Activated CD8-positive, alpha-beta memory T cell treated with anti-CD3 and anti-CD28 coated beads for 24 hours (primary cell): ENCODE measurements around the gene EWSR1.

ENCODE experiments used
- DNase-seq: peaks from one replicate; pipeline ENCODE4 v3.0.0-alpha.2; 2020

Gene EWSR1

DNA sequence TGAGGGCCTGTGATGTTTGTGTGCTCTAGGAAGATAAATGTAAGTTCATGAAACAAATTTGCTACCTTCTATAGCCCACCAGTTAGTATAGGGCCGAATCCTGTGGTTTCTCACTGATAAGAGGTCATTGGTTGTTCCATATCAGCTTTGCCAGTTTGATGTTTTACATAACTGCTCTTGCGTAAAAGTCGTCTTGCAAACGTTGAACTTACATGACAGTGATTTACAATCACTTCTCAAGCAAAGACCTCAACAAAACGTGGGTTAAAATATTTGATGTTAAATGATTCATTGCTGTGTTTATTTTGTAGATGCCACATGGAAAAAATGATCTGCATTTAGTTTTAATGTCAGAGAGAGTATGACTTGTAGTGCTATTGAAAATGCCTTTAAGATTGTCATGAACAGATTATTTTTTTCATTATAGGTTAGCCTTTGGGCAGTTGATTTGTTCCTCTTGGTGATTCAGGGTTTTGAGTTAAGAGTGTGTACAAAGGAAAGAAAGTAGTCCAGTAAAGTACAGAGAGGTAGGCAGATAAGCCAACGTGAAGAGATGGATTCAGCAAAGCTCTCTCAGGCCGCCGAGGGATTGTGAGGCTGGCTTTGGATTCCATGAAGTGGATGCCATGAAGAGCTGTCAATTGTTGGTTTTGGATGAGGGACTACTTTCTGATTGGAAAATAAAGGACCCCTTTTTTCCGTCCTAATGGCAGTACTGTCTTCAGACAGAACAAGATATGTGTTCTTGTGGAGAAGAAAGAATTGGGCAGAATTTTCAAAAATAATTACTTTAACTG lies 2.6 kb downstream of the EWSR1 start:
- DNase-seq, result no peak

DNA sequence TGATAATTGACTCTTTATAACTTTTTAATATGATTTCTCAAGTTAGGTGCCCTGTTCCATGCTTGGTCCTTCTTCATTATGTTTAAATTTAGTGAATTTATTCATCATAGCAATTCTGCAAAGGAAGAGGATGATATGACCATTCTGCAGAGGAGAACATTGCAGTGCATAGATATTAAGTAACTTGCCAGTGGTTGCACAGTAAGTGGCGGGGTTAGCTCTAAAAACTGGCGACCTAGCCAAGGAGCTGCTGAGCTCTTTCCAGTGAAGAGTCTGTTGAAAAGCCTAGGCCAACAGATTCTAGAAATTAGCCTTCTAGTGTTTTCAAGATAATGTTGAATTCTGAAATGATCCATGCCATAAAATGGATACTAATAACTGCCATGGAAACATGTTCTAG lies 4.6 kb downstream of the EWSR1 start:
- DNase-seq, result no peak

DNA sequence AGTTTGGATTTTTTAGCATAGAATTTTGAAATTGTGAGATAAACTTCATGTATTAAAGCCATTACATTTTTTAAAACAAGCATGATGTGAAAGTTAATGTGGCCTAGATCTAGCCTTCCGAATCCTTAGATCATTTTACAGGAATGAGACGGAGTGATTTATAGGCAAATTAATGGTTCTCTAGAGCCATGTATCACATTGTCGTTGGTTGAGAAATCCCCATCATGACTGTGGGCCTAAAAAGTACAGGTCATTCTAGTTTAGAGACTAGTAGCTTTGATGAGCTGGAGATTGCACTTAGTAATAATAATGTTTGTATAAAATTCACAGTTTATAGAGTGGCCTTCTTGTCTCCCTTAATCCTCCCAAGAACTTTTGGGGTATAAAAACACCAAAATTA lies 7.1 kb downstream of the EWSR1 start:
- no peak for DNase-seq

DNA sequence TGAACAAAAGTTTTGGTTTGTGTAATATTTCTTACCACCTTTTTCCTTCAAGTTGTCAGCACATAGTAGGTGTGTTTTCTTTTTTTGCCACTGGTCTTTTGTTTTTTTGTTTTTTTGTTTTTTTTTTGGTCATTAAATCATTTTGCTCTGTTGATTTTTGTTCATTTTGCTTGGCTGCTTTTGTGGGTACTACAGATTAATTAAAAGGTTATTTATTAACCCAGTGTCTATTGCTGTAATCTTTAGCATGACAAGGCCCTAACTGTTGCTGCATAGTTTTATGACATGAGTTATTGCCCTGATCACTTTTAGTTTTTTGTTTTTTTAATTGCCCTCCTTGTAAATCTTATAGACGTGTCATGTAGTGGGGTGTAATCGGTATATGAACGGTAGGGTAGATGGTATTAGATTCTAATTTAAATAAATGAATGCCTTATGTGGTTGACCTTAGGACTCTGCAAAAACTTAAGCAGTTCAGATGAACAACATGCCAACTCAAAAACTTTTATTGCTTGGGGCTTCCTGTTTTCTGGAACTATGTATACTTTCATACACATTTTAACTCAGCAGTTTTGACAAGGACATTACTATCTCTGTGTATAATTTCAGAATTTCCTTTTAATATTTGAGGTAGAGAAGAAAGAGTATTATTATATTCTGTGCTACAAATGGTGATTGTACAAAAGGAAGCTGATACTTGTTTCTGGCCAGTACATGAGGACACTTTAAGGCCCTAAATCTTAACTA lies 7.9 kb downstream of the EWSR1 start:
- DNase-seq, result no peak

DNA sequence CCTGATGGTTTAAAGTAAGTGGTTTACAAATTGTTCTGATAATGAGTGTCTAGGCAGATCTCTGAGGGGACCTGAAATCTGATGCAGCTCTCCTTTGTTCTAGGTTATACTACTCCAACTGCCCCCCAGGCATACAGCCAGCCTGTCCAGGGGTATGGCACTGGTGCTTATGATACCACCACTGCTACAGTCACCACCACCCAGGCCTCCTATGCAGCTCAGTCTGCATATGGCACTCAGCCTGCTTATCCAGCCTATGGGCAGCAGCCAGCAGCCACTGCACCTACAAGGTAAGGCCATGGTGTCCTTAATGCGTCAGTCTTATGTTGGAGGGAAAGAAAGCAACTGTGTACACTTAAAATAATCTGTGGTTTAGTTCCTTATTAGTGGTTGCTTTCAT lies 9.9 kb downstream of the EWSR1 start:
- peak; percentile 44 for DNase-seq

DNA sequence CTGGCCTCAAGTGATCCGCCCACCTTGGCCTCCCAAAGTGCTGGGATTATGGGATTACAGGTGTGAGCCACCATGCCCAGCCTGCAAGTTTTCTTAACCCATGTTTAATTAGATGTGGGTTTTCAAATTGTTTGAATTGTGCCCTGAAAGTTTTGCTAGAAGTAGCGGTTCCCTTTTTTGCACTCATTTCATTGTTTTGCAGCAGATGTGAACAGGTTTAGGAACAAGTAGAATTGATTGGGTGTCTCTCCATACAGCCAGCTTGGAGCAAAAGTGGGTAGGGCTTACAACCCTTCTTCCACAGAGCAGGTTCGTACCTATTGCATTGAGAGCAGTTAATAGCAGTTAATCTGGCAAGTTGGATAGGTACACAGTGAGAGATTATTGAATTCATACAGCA lies 16.1 kb downstream of the EWSR1 start:
- no peak for DNase-seq

DNA sequence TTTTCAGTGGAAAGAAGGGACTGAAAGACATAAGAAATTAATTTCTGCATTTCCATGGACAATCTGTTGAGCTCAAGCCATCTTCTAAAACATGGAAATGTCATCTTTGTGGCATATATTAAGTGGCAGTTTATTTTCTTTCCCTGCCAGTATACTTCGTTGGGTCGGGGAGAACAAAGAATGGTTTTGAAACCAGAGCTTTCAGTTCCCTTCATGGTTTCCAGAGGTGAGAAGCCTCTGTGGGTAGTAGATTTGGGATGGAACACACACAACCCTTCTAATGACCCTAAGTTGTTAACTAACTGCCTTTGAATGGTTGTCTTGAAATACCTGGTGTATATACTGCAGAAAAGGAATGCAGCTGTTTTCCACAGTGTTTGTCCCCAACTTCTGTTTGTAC lies 20.8 kb downstream of the EWSR1 start:
- DNase-seq, result no peak

DNA sequence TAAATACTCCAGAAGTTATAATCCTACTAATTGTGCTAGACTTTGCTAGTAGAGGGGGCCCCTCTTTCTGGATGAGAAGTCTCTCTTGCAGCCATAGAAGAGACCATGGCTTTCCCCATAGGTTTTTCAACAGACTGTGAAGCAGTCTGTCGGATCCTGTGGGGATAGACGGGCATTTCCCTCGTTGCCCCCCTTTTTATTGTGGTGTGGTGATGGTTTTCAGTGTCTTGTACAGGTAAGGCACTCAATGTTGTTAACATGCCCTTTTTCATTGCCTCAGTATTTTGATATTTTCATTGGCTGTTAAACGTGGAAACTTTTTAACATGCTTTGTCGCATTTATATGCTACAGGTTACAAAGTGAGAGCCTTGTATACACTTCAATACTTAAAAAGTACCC lies 22.0 kb downstream of the EWSR1 start:
- no peak for DNase-seq

DNA sequence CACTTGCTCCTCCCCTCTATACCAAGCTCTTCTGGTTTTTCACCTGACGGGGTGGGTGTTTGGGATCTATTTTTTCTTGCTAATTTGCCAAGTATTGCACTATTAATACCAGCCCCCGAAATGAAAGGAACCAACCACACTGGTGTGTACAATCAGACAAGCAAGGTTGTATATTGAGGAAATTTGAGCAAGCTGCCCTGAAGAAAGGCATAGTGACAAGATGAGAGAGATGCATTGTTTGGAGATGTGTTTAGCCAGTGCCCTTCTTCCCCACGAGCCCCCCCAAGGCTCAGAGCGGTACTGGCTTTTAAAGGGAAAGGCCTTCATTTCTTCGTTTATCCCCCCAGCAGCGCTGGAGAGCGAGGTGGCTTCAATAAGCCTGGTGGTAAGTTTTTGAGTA lies 23.1 kb downstream of the EWSR1 start:
- DNase-seq, result no peak

DNA sequence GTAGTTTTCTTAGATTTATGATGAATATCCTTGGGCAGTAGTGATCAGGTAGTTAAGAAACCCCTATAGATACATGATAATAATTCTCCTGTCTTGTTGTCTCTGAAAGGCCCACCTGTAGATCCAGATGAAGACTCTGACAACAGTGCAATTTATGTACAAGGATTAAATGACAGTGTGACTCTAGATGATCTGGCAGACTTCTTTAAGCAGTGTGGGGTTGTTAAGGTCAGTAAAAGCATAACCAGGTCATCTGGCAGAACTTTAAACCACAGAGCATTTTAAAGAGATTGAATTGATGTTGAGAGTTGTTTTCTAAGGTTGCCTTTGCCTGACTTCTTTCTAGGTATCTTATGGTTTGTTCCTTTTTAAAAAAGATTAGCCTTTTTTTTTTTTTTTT lies 24.3 kb downstream of the EWSR1 start:
- DNase-seq, result no peak

DNA sequence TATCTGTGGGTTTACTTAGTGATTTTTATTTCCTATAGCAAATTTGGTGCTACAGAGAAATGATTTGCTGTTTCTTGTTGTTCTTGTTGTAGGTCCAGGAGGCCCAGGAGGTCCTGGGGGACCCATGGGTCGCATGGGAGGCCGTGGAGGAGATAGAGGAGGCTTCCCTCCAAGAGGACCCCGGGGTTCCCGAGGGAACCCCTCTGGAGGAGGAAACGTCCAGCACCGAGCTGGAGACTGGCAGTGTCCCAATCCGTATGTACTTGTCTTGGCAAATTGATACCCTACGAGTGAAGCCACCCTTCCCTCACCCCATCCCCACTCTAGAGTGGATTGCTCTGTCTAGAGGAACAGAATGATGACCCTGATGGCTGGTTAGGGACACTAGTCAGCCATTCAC lies 30.6 kb downstream of the EWSR1 start:
- DNase-seq, result peak; percentile 44

DNA sequence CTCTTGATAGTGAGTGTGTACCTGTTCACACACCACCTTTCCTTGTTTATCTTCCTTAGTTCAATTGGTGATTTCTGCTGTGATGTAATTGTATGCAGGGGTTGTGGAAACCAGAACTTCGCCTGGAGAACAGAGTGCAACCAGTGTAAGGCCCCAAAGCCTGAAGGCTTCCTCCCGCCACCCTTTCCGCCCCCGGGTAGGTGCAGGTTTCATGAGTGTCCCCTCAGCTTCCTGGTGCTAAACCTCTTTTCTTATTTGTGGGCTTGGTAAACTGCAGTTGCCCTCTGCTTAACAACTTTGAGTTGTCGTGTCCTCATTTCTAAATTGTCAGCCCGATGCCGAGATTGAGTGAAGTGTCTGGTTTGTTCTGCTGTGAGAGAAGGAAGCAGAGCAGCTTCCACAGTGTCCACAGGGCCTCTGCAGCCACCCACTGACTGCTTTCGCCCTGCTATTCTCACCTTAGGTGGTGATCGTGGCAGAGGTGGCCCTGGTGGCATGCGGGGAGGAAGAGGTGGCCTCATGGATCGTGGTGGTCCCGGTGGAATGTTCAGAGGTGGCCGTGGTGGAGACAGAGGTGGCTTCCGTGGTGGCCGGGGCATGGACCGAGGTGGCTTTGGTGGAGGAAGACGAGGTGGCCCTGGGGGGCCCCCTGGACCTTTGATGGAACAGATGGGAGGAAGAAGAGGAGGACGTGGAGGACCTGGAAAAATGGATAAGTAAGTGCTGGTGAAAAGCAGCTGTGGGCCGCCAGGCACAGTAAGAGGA lies 31.2 kb downstream of the EWSR1 start:
- peak; percentile 51 for DNase-seq

DNA sequence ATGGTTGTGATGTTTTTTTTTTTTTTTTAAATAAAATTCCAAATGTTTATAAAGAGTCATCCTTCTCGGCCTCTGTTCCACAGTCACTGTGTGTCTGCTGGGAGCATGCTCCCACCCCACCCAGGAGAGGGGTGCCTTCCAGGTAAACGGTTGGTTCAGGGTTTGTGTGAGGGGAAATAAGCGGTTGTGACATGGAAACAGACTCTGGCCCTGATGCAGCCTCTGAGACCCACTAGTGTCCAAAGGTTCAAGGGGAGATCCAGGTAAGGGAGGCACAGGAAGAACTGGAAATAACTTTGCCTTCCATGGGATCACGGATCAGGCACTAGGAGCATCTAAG lies 32.4 kb downstream of the EWSR1 start:
- peak; percentile 51 for DNase-seq

DNA sequence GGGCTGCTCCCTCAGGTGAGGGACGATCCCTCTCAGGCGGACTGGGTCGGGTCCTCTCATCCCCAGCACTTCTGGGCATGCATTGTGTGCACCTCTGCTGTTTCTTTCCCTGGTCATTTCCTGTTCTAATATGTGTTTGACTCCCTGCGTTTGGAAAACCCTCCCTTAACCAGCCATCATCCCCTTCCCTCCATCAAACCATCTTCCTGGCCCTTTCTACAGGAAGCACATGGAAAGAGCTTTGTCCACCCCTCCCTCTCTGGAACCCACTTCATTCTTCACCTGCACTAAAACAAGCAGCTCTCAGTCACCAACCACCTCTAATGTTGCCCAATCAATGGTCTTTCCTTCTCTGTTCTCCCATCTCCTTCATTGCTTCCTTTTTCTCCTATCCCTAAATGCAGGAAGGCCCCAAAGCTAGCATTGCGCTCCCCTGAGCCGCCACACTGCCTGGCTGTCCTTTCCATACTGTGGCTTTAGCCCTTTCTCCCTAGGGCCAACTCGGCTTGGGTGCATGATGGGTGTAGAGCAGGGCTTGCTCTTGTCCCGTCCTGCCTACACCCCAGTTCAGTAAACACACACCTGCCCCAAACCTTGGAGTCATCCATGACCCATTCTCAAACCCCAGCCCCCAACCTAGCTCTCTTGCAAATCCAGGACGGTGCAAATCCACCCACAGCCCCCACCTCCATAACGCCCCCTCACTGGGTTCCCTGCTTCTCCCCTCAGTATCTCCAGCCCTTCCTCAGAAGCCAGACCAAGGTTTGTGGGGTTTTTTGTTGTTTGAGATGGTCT lies 32.9 kb downstream of the EWSR1 start:
- no peak for DNase-seq

DNA sequence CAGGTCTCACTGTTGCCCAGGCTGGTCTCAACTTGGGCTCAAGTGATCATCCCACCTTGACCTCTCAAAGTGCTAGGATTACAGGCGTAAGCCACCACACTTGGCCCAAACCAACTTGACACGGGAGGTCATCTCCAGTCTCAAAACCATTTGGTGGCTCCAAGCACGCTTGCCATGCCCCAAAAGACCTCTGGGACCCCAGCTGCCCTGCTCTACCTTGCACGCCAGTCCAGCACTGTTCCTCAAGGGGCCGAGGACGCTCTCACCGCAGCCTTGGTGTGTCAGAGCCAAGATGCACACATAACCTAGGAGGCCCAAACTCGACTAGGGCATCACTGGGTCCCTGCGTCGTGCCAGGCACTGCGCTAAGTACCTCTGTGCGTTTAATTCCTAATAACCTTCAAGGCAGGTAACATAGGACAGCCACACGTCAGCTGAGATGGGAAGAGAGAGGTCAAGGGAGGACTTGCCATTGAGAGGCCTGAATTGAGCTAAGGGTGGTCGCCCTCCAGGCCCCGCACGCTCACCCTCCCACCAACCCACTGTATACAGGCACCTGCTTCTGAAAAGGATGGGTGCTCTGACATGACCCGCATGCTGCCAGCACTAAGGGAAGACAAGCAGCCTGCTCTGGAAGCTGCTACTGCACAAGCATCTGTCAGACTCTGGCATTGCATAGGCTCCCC lies 33.8 kb downstream of the EWSR1 start:
- no peak for DNase-seq

DNA sequence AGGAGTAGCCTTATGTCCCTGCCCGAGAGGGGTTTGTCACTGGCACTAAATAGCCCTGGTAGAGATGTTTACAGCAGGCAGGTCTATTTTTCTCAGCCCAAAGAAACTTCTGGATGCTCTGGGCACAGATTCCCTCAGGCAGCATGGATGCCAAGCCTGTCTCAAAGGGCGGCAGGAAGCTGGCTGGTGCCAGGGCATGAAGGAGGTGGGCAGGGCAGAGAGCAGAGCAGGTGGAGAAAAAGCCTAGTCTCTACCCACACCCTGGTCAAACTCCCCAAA lies 34.3 kb downstream of the EWSR1 start:
- no peak for DNase-seq

DNA sequence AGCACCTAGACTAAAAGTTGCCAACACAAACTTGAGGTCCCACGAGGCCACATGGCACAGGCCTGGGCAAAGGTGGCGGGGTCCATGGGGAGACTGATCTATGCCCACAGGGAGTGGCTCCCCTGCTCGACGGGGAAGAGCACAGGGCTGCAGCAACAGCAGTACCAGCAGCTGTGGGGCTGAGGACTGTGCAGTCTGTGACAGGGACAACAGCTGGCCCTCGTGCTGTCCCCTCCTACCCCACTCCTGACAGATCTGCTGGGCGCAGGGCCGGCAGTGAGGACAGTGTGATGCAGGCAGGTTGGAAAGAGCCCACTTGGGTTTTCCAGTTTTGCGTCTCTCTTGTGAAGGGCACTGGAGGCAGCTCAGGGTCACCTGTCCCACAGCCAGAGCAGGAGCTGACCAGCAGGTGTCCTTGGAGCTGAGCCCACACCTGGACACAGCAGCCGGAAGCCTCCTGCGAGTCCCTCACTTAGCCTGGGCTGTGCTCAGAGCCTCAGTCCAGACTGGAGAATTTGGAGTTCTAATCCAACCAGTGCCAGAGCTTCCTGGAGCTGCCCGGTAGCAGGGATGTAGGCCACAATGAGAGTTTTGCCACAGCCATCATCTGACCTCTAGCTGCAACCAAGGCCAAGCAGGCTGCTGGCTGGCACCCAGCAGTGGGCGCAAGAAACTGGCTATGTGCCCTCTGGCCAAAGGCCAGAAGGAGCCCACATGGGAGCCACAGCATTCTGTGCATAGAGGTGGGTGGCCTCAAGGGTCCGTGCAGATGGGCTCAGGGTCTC lies 34.8 kb downstream of the EWSR1 start:
- no peak for DNase-seq

DNA sequence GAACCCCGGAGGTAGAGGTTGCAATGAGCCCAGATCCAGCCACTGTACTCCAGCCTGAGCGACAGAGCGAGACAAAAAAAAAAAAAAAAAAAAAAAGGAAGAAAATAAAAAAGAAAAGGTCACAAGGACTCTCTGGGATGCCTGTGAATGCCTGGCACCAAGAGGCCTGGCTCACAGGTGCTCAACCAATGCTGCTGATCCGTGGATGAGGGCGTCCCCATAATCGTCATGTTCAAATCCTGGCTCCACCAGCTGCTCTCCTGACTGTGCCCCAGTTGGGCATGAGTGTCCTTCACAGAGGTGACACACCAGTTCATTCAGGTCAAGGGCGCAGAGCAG lies 37.7 kb downstream of the EWSR1 start:
- no peak for DNase-seq

DNA sequence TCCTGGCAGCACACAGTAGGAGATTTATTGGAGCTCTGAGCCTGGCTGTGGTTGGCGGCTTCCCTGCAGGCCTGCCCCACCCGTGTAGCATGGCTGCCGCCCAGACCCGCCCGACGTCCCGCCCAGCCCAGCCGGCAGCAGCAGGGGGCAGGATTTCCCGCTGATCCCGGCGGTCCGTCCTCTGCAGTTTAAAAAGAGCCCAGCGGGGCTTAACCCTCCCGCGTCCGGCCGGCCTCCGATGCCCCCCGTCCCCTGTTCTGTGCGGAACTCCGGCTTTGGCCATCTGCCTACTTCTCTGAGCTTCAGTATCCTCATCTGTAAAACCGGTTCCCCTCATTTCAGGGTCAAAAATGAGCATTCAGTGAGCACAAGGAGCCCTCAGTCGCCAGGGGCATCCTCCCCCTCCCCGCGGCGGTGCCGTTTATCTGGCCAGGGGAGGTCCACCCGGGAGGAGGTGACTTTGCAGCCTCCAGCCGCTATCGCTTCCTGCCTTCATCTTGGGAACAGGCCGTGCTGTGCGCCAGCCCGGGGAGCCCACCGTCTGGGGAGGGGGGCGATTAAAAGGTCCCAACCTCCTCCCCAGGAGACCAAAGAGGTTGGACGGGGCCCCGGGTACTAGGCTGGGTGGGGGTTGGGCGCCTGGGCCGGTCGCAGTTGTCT lies 38.2 kb downstream of the EWSR1 start, which contains the start of gene GAS2L1:
Gene GAS2L1, plus strand, starts transcription at position 476 of the 660 bp plus-strand sequence. CDS start 1,456 bp downstream, outside the sequence.
- peak; percentile 75 for DNase-seq

DNA sequence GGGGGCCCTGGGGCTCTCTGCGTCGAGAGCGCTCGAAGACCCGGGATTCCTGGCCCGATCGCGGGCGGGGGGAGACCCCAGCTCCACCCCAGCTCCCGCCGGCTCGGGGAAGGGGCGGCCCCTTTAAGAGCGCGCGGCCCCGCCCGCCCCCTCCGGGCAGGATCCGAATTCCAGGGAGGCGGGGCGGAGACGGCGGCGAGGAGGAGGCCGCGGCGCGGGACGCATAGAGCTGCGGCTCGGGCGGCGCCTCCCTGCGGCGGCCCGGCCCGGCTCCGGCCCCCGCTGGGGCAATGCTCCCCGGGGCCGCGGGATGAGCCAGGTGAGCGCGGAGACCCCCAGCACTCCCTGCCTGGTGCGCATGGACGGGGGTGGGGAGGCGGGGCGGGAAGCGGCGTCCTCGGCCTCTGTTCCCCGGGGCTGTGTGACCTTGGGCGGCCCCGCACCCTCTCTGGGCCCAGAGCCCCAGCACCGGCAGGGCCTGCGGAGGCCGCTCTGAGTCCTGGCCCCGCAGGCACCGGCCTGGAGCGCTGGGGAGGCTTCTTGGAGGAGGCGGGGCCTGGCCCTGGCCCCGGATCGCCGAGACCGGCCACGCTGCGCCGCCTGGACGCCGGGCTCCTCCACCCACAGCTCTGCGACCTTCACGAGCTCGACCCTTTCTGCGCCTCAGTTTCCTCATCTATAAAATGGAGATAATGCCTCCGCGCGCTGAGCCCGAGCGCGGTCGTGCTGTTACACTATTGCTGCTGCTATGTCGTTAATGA lies 38.9 kb downstream of the EWSR1 start:
- peak; percentile 64 for DNase-seq
